Trophoblast cell (in vitro differentiated cells and primary cell): Measurements from ENCODE around the gene SERPINA9.

Source experiments
- DNase-seq, 2 donors: peaks; one replicate each; pipeline ENCODE4 v3.0.0-alpha.2; 2016
- H2AFZ ChIP-seq: 2 replicates; pipeline ENCODE4 v1.6.1; 2013; ENCODE audit warnings: low read length, moderate library complexity, mild to moderate bottlenecking; ENCODE audit not compliant: insufficient read depth, poor library complexity
- H2AK5ac ChIP-seq: 2 replicates; pipeline ENCODE4 v1.6.1; 2013; ENCODE audit warnings: mild to moderate bottlenecking, low read length
- H2BK120ac ChIP-seq: 2 replicates; pipeline ENCODE4 v1.6.1; 2013; ENCODE audit warnings: low read length, mild to moderate bottlenecking, moderate library complexity; ENCODE audit not compliant: insufficient read depth, poor library complexity
- H2BK12ac ChIP-seq: 2 replicates; pipeline ENCODE4 v1.6.1; 2013; ENCODE audit warnings: mild to moderate bottlenecking, low read length, moderate library complexity
- H2BK5ac ChIP-seq: 2 replicates; pipeline ENCODE4 v1.6.1; 2013; ENCODE audit warnings: low read length, low read depth, moderate library complexity, mild to moderate bottlenecking; ENCODE audit not compliant: poor library complexity
- H3K14ac ChIP-seq: 2 replicates; pipeline ENCODE4 v1.6.1; 2013; ENCODE audit warnings: mild to moderate bottlenecking, low read length
- H3K18ac ChIP-seq: 2 replicates; pipeline ENCODE4 v1.6.1; 2013; ENCODE audit warnings: mild to moderate bottlenecking, low read length
- H3K23ac ChIP-seq: 2 replicates; pipeline ENCODE4 v1.6.1; 2013; ENCODE audit warnings: low read length
- H3K27ac ChIP-seq: 2 replicates; pipeline ENCODE4 v1.5.1; 2013; ENCODE audit warnings: low read depth, mild to moderate bottlenecking, inconsistent platforms, low read length, moderate library complexity
- H3K27me3 ChIP-seq: 2 replicates; pipeline ENCODE4 v1.6.1; 2013; ENCODE audit warnings: inconsistent platforms, mild to moderate bottlenecking, low read length, moderate library complexity; ENCODE audit not compliant: insufficient read depth
- H3K36me3 ChIP-seq, 2 experiments: 1 replicate in 1 of 2; 2 replicates in 1 of 2; pipeline ENCODE4 v1.6.1; 2013; ENCODE audit warnings: low read length in 2 of 2, mild to moderate bottlenecking in 2 of 2, moderate library complexity in 1 of 2; ENCODE audit not compliant: insufficient read depth in 2 of 2, control insufficient read depth in 1 of 2
- H3K4ac ChIP-seq: 2 replicates; pipeline ENCODE4 v1.6.1; 2013; ENCODE audit warnings: low read depth, mild to moderate bottlenecking, low read length, moderate library complexity
- H3K4me1 ChIP-seq, 2 experiments: 1 replicate in 1 of 2; 2 replicates in 1 of 2; pipeline ENCODE4 v1.6.1; 2013; ENCODE audit warnings: low read length in 2 of 2, mild to moderate bottlenecking in 2 of 2, moderate library complexity in 1 of 2; ENCODE audit not compliant: insufficient read depth in 2 of 2, control insufficient read depth in 1 of 2
- H3K4me2 ChIP-seq: 2 replicates; pipeline ENCODE4 v1.6.1; 2013; ENCODE audit warnings: inconsistent platforms, mild to moderate bottlenecking, low read length, moderate library complexity
- H3K4me3 ChIP-seq: 2 replicates; pipeline ENCODE4 v1.5.1; 2013; ENCODE audit warnings: mild to moderate bottlenecking, low read depth, low read length, inconsistent platforms
- H3K79me1 ChIP-seq: one replicate; pipeline ENCODE4 v1.6.1; 2013; ENCODE audit warnings: low read length
- H3K79me2 ChIP-seq: 2 replicates; pipeline ENCODE4 v1.6.1; 2013; ENCODE audit warnings: low read length, mild to moderate bottlenecking; ENCODE audit not compliant: control insufficient read depth, insufficient read depth, poor library complexity
- H3K9ac ChIP-seq: 2 replicates; pipeline ENCODE4 v1.6.1; 2013; ENCODE audit warnings: mild to moderate bottlenecking, low read length
- H3K9me3 ChIP-seq: 2 replicates; pipeline ENCODE4 v1.6.1; 2013; ENCODE audit warnings: low read depth, mild to moderate bottlenecking, control low read depth, inconsistent platforms, low read length; ENCODE audit not compliant: insufficient read depth
- H4K12ac ChIP-seq: 2 replicates; pipeline ENCODE4 v1.6.1; 2013; ENCODE audit warnings: low read depth, mild to moderate bottlenecking, low read length, moderate library complexity
- H4K8ac ChIP-seq: 2 replicates; pipeline ENCODE4 v1.6.1; 2013; ENCODE audit warnings: low read depth, mild to moderate bottlenecking, low read length, moderate library complexity
- H4K91ac ChIP-seq: one replicate; pipeline ENCODE4 v1.6.1; 2013; ENCODE audit warnings: low read depth, mild to moderate bottlenecking, low read length, moderate library complexity
- WGBS: extraction: QIAGEN DNeasy Blood & Tissue Kit; methylation state at CpG from one replicate; pipeline ENCODE4 v1.1.7; 2013; ENCODE audit warnings: missing lambda C conversion rate; ENCODE audit not compliant: insufficient read length, insufficient coverage; ENCODE audit errors: extremely low coverage; 5-methylcytosine and 5-hydroxymethylcytosine counted together

The SERPINA9 gene

DNA sequence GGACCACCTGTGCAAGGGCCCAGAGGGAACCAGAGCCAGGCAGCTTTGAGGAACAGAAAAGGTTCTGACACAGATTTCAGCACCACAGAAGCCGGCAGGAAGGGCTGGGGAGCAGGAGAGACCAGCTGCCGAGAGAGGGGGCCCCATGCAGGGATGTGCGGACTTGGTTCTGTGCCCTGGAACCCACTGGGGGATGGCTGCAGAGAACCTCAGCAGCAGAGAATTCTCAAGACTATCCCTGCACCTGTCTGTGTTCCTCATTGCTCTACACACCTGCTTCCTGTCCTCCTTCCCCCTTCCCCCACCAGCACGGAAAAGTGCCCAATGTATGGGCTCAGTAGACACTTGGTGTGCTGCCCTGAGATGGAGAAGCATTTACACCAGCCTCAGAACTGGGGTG, 3.2 kb downstream of the SERPINA9 start:
- no CpG with 5 or more reads among the region's 4 CpGs for WGBS
- Histone ChIP-seq H3K79me2 (no peaks in the 10 kb centered on the region), H3K27ac (no peak overlapping the region), H3K18ac (no peak overlapping the region), H3K9me3 (peaks cover 5% of the 10 kb centered on the region), H4K91ac (no peak overlapping the region), H4K8ac (no peak overlapping the region), H3K9ac (no peak overlapping the region), H3K4me1 (no peaks in the 10 kb centered on the region), H3K4ac (no peak overlapping the region), H2BK120ac (no peak overlapping the region), H2BK5ac (no peak overlapping the region), H2AK5ac (no peak overlapping the region), H2BK12ac (no peak overlapping the region), H3K79me1 (no peaks in the 10 kb centered on the region), H3K14ac (no peak overlapping the region), H2AFZ (no peak overlapping the region), H3K36me3 (no peaks in the 10 kb centered on the region), H3K23ac (no peak overlapping the region), H3K4me2 (no peak overlapping the region), H3K27me3 (no peaks in the 10 kb centered on the region), H3K4me3 (no peak overlapping the region), H4K12ac (no peak overlapping the region)
- DNase-seq = no peak

DNA sequence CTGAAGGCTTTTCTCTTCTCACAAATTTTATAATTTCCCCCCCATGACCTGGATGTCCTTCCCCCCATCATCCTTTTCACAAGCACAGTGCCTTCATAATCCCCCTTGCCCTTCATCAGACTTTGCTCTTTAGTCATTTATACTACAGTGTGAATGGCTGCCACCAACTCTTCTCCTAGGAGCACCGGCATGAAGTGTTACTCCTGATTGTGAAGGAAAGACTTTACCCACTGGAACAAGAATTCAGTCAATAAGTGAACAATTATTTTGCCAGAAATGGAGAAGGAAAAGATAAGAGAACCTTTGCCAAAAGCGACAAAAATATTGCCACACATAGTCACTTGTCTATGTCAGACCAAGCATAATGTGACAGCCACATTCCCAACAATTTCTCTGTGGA, 5.0 kb downstream of the SERPINA9 start:
- no peak overlapping the region for H4K8ac ChIP-seq
- H3K27ac ChIP-seq = no peak overlapping the region
- H3K18ac ChIP-seq = no peak overlapping the region
- no peak overlapping the region for H3K14ac ChIP-seq
- H2AK5ac ChIP-seq = no peak overlapping the region
- no peaks in the 10 kb centered on the region for H3K79me1 ChIP-seq
- WGBS = no CpG with 5 or more reads among the region's 2 CpGs
- H2BK12ac ChIP-seq = no peak overlapping the region
- no peak overlapping the region for H2BK120ac ChIP-seq
- no peak overlapping the region for H2AFZ ChIP-seq
- no peak overlapping the region for H2BK5ac ChIP-seq
- no peak overlapping the region for H3K4me3 ChIP-seq
- H3K27me3 ChIP-seq = no peaks in the 10 kb centered on the region
- H3K36me3 ChIP-seq = no peaks in the 10 kb centered on the region
- no peak overlapping the region for H4K12ac ChIP-seq
- H3K9me3 ChIP-seq = peaks cover 5% of the 10 kb centered on the region
- no peak overlapping the region for H3K9ac ChIP-seq
- DNase-seq = no peak
- no peaks in the 10 kb centered on the region for H3K4me1 ChIP-seq
- no peak overlapping the region for H3K4me2 ChIP-seq
- no peak overlapping the region for H4K91ac ChIP-seq
- H3K23ac ChIP-seq = no peak overlapping the region
- no peak overlapping the region for H3K4ac ChIP-seq
- no peaks in the 10 kb centered on the region for H3K79me2 ChIP-seq

DNA sequence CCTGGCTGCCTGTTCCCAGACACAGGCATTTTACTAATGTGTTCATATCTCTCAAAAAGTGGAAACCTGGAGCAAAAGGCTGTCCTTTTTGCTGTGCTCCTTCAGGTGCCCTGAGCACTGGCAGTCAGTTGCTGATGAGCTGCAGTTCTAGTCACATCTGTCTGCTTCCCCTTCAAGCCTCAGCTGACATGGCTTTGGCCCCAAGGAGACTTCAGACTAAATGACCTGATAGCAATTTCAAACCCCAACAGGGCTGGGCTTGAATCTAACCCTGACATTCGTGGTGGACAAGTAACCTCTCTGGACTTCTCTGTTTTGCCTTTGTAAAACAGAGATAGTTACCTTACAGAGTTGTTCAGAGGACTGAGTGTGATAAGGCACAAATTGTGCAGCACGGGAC, 5.7 kb downstream of the SERPINA9 start:
- no peak overlapping the region for H3K14ac ChIP-seq
- H3K4me2 ChIP-seq = no peak overlapping the region
- no CpG with 5 or more reads among the region's 2 CpGs for WGBS
- H3K23ac ChIP-seq = no peak overlapping the region
- no peak for DNase-seq
- H3K18ac ChIP-seq = no peak overlapping the region
- H2AFZ ChIP-seq = no peak overlapping the region
- H3K79me1 ChIP-seq = no peaks in the 10 kb centered on the region
- H3K36me3 ChIP-seq = no peaks in the 10 kb centered on the region
- H2BK5ac ChIP-seq = no peak overlapping the region
- no peak overlapping the region for H3K9ac ChIP-seq
- no peak overlapping the region for H3K4me3 ChIP-seq
- H4K12ac ChIP-seq = no peak overlapping the region
- no peak overlapping the region for H4K8ac ChIP-seq
- H3K4me1 ChIP-seq = no peaks in the 10 kb centered on the region
- no peak overlapping the region for H2BK120ac ChIP-seq
- H3K27me3 ChIP-seq = no peaks in the 10 kb centered on the region
- H3K4ac ChIP-seq = no peak overlapping the region
- no peak overlapping the region for H4K91ac ChIP-seq
- no peak overlapping the region for H2BK12ac ChIP-seq
- no peak overlapping the region for H3K27ac ChIP-seq
- H3K9me3 ChIP-seq = peaks cover 6% of the 10 kb centered on the region
- no peak overlapping the region for H2AK5ac ChIP-seq
- no peaks in the 10 kb centered on the region for H3K79me2 ChIP-seq

DNA sequence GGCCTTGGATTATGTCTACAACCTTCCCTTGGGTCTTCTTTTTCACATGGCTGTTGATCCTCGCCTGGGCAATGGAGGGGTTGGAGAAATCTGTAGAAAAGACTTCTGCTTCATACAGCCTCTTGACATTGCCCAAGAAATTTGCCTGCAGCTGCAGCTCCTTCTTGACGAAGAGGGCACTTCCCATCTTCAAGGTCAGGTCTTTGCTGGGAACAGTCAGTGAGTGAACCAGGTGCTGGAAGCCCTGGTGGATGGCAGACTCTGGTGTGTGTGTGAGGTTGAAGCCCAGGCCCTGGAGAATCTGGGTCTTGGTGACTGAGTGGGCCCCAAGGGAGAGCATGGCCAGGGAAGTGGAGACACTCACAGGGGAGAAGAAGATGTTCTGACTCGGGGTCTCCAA, 6.7 kb downstream of the SERPINA9 start:
- H3K9ac ChIP-seq = no peak overlapping the region
- no peak overlapping the region for H3K27ac ChIP-seq
- no peak overlapping the region for H3K18ac ChIP-seq
- H3K4me2 ChIP-seq = no peak overlapping the region
- no peak overlapping the region for H4K91ac ChIP-seq
- no peak overlapping the region for H3K4me3 ChIP-seq
- H3K79me2 ChIP-seq = no peaks in the 10 kb centered on the region
- no peak overlapping the region for H2BK12ac ChIP-seq
- no peak overlapping the region for H2BK5ac ChIP-seq
- no peak overlapping the region for H2BK120ac ChIP-seq
- no peaks in the 10 kb centered on the region for H3K4me1 ChIP-seq
- H3K27me3 ChIP-seq = no peaks in the 10 kb centered on the region
- DNase-seq = no peak
- H3K14ac ChIP-seq = no peak overlapping the region
- no peak overlapping the region for H4K8ac ChIP-seq
- H3K36me3 ChIP-seq = no peaks in the 10 kb centered on the region
- H4K12ac ChIP-seq = no peak overlapping the region
- H3K9me3 ChIP-seq = peaks cover 11% of the 10 kb centered on the region
- no peaks in the 10 kb centered on the region for H3K79me1 ChIP-seq
- WGBS = no CpG with 5 or more reads among the region's 3 CpGs
- no peak overlapping the region for H3K23ac ChIP-seq
- no peak overlapping the region for H2AK5ac ChIP-seq
- no peak overlapping the region for H2AFZ ChIP-seq
- H3K4ac ChIP-seq = no peak overlapping the region
